HepG2 (cell line): ENCODE measurements around the gene SLC34A3. TPM values are rescaled to one million over a fixed set of nuclear protein-coding genes. Genes with fewer than 3 reads are reported as not detected.

ENCODE experiments used
- ARID5B ChIP-seq: IDR thresholded peaks from 2 replicates; pipeline ENCODE4 v1.4.0; 2020; ENCODE audit warnings: mild to moderate bottlenecking, missing genetic modification reagents
- ELF4 ChIP-seq: sonication (generic); formaldehyde crosslinking; IDR thresholded peaks from 2 replicates; pipeline ENCODE4 v1.5.0; 2020; ENCODE audit warnings: missing genetic modification reagents, mild to moderate bottlenecking, moderate library complexity, borderline replicate concordance
- ETS1 ChIP-seq: sonication (generic); formaldehyde crosslinking; IDR thresholded peaks from 2 replicates; pipeline ENCODE4 v1.4.0; 2020; ENCODE audit warnings: missing genetic modification reagents
- ETV6 ChIP-seq: sonication (generic); formaldehyde crosslinking; conservative IDR thresholded peaks from 2 replicates; pipeline ENCODE4 v1.4.0; 2020; ENCODE audit warnings: missing genetic modification reagents
- FOSL2 ChIP-seq: sonication (generic); formaldehyde crosslinking; IDR thresholded peaks from 2 replicates; pipeline ENCODE4 v1.4.0; 2020; ENCODE audit warnings: missing genetic modification reagents
- HDAC6 ChIP-seq: fragments of 200-600 bp; sonication (generic); IDR thresholded peaks from 2 replicates; pipeline ENCODE4 v1.7.0; 2017; ENCODE audit warnings: mild to moderate bottlenecking, antibody characterized with exemption, low read length, low read depth
- HOXA5 ChIP-seq: sonication (generic); formaldehyde crosslinking; IDR thresholded peaks from 2 replicates; pipeline ENCODE4 v1.4.0; 2020; ENCODE audit warnings: missing genetic modification reagents
- KDM5B ChIP-seq: sonication (generic); formaldehyde crosslinking; IDR thresholded peaks from 2 replicates; pipeline ENCODE4 v1.4.0; 2020; ENCODE audit warnings: missing genetic modification reagents, mild to moderate bottlenecking, borderline replicate concordance
- MEIS2 ChIP-seq: sonication (generic); formaldehyde crosslinking; IDR thresholded peaks from 2 replicates; pipeline ENCODE4 v1.9.0; 2021; ENCODE audit warnings: mild to moderate bottlenecking, missing genetic modification reagents
- NR3C1 ChIP-seq: sonication (generic); formaldehyde crosslinking; IDR thresholded peaks from 2 replicates; pipeline ENCODE4 v1.4.0; 2020; ENCODE audit warnings: missing genetic modification reagents
- RFXANK ChIP-seq: IDR thresholded peaks from 2 replicates; pipeline ENCODE4 v1.6.1; 2016
- SMYD3 ChIP-seq: sonication (generic); formaldehyde crosslinking; IDR thresholded peaks from 2 replicates; pipeline ENCODE4 v1.8.1; 2023; ENCODE audit warnings: mild to moderate bottlenecking, missing genetic modification reagents
- SP140L ChIP-seq: sonication (generic); formaldehyde crosslinking; IDR thresholded peaks from 2 replicates; pipeline ENCODE4 v1.4.0; 2020; ENCODE audit warnings: missing genetic modification reagents, borderline replicate concordance
- SUZ12 ChIP-seq: fragments of 150-350 bp; IDR thresholded peaks from 2 replicates; pipeline ENCODE4 v1.6.1; 2014; ENCODE audit warnings: low read depth, low read length
- TRAFD1 ChIP-seq: sonication (generic); formaldehyde crosslinking; IDR thresholded peaks from 2 replicates; pipeline ENCODE4 v1.5.1; 2020; ENCODE audit warnings: missing genetic modification reagents, mild to moderate bottlenecking, borderline replicate concordance
- YEATS2 ChIP-seq: sonication (generic); formaldehyde crosslinking; IDR thresholded peaks from 2 replicates; pipeline ENCODE4 v1.4.0; 2020; ENCODE audit warnings: missing genetic modification reagents, borderline replicate concordance
- ZBTB7B ChIP-seq: sonication (generic); formaldehyde crosslinking; IDR thresholded peaks from 2 replicates; pipeline ENCODE4 v1.4.0; 2020; ENCODE audit warnings: missing genetic modification reagents
- ZNF101 ChIP-seq: sonication (generic); formaldehyde crosslinking; IDR thresholded peaks from 2 replicates; pipeline ENCODE4 v1.4.0; 2020; ENCODE audit warnings: mild to moderate bottlenecking, low read depth, missing genetic modification reagents, borderline replicate concordance
- ZNF224 ChIP-seq: sonication (generic); formaldehyde crosslinking; IDR thresholded peaks from 2 replicates; pipeline ENCODE4 v1.5.0; 2020; ENCODE audit warnings: mild to moderate bottlenecking, missing genetic modification reagents
- ZNF33B ChIP-seq: sonication (generic); formaldehyde crosslinking; IDR thresholded peaks from 2 replicates; pipeline ENCODE4 v1.5.1; 2020; ENCODE audit warnings: mild to moderate bottlenecking, missing genetic modification reagents
- ZNF556 ChIP-seq: sonication (generic); formaldehyde crosslinking; IDR thresholded peaks from 2 replicates; pipeline ENCODE4 v1.4.0; 2020; ENCODE audit warnings: mild to moderate bottlenecking, missing genetic modification reagents, borderline replicate concordance
- ZNF570 ChIP-seq: sonication (generic); formaldehyde crosslinking; IDR thresholded peaks from 2 replicates; pipeline ENCODE4 v1.4.0; 2020; ENCODE audit warnings: mild to moderate bottlenecking, missing genetic modification reagents, borderline replicate concordance
- ZNF615 ChIP-seq: sonication (generic); formaldehyde crosslinking; IDR thresholded peaks from 2 replicates; pipeline ENCODE4 v1.5.0; 2020; ENCODE audit warnings: mild to moderate bottlenecking, missing genetic modification reagents, borderline replicate concordance
- ZNF776 ChIP-seq: sonication (generic); formaldehyde crosslinking; IDR thresholded peaks from 2 replicates; pipeline ENCODE4 v1.4.0; 2020; ENCODE audit warnings: mild to moderate bottlenecking, missing genetic modification reagents
- ZSCAN12 ChIP-seq: sonication (generic); formaldehyde crosslinking; IDR thresholded peaks from 2 replicates; pipeline ENCODE4 v1.9.0; 2021; ENCODE audit warnings: mild to moderate bottlenecking, missing genetic modification reagents
- polyA plus RNA-seq, 8 experiments: library from polyadenylated mRNA; depleted of rRNA in 3 of 8; stranded (reverse) in 7 of 8; unstranded in 1 of 8; fragments of >200 nt; fragmentation: Illumina TruSeq in 4 of 8; extraction: Trizol in 4 of 8; gene quantifications; 2 replicates each; pipeline versions ENCODE4 v1.2.1 to v1.2.3, GENCODE V29; 2011 to 2016; ENCODE audit warnings: low read depth in 4 of 8, missing spikeins in 1 of 8, mixed read lengths in 1 of 8; ENCODE audit not compliant: insufficient read depth in 1 of 8
- total RNA-seq, 5 experiments: library from RNA; depleted of rRNA; stranded (reverse); fragments of >200 nt; fragmentation: Illumina TruSeq; extraction: Trizol; gene quantifications; 2 replicates each; pipeline ENCODE4 v1.2.3, GENCODE V29; 2016; ENCODE audit warnings: low read depth in 1 of 5

Gene SLC34A3
- total and polyA plus RNA-seq, 2 of the 13 experiments (the other 11 are each of a cell fraction or from before 2014, with no cell fraction given), result 0.07 to 1.0 TPM

- TF ChIP-seq HDAC6 (no peak), ZNF615 (CRISPR knock-in tag) (no peak), RFXANK (CRISPR knock-in tag) (no peak), SUZ12 (no peak), NR3C1 (CRISPR knock-in tag) (no peak), TRAFD1 (CRISPR knock-in tag) (no peak), SMYD3 (no peak), HOXA5 (CRISPR knock-in tag) (peak; percentile 73; the same call in 1 of the 2 replicates), SP140L (no peak), MEIS2 (CRISPR knock-in tag) (peak; percentile 67), ETV6 (no peak), ZNF33B (CRISPR knock-in tag) (peak; percentile 86; the same call in 1 of the 2 replicates), ARID5B (CRISPR knock-in tag) (0 out of 2 replicates have a peak, but pooled peaks have one; percentile 37), ZNF776 (CRISPR knock-in tag) (no peak), ETS1 (no peak), ZSCAN12 (CRISPR knock-in tag) (no peak), ZBTB7B (peak; percentile 63), FOSL2 (CRISPR knock-in tag) (no peak), ELF4 (CRISPR knock-in tag) (no peak), KDM5B (CRISPR knock-in tag) (peak; percentile 28; the same call in 1 of the 2 replicates), ZNF570 (CRISPR knock-in tag) (no peak), YEATS2 (CRISPR knock-in tag) (no peak), ZNF224 (no peak), ZNF101 (no peak), ZNF556 (CRISPR knock-in tag) (peak; percentile 27; the same call in 1 of the 2 replicates)
Measured at GRCh38 chr9:137241490-137242268, 11.0 kb downstream of the SLC34A3 start (continued).
